ENCODE data around the gene PLCG2.

Gene PLCG2

GRCh38 chr16:81817789-81818567 is 38.9 kb downstream of the PLCG2 start:
- no peak for DNase-seq

- DNase-seq = no peak
These were observed 39.4 kb downstream of the PLCG2 start for GRCh38 chr16:81818568-81818896.

GRCh38 chr16:81818905-81819304 is 39.8 kb downstream of the PLCG2 start:
- DNase-seq = no peak

GRCh38 chr16:81821436-81822128 is 42.5 kb downstream of the PLCG2 start:
- no peak for DNase-seq

- DNase-seq = no peak
These were observed 44.0 kb downstream of the PLCG2 start for GRCh38 chr16:81823111-81823510.

GRCh38 chr16:81823734-81824133 is 44.6 kb downstream of the PLCG2 start:
- no peak for DNase-seq

- DNase-seq = no peak
These were observed 47.4 kb downstream of the PLCG2 start for GRCh38 chr16:81826523-81826922.

GRCh38 chr16:81830845-81831540 is 51.9 kb downstream of the PLCG2 start:
- no peak for DNase-seq

GRCh38 chr16:81831722-81832126 is 52.6 kb downstream of the PLCG2 start:
- DNase-seq = peak; percentile 20

GRCh38 chr16:81832801-81833547 is 53.9 kb downstream of the PLCG2 start:
- DNase-seq = no peak

- no peak for DNase-seq
These were observed 54.7 kb downstream of the PLCG2 start for GRCh38 chr16:81833751-81834150.

- DNase-seq = no peak
These were observed 55.8 kb downstream of the PLCG2 start for GRCh38 chr16:81834868-81835267.

- no peak for DNase-seq
These were observed 57.4 kb downstream of the PLCG2 start for GRCh38 chr16:81836279-81837054.

GRCh38 chr16:81837312-81837751 is 58.2 kb downstream of the PLCG2 start:
- no peak for DNase-seq

GRCh38 chr16:81838794-81839193 is 59.7 kb downstream of the PLCG2 start:
- DNase-seq = no peak

GRCh38 chr16:81841722-81842121 is 62.6 kb downstream of the PLCG2 start:
- DNase-seq = no peak

GRCh38 chr16:81842564-81843242 is 63.6 kb downstream of the PLCG2 start:
- no peak for DNase-seq

GRCh38 chr16:81843243-81843582 is 64.1 kb downstream of the PLCG2 start:
- no peak for DNase-seq

- DNase-seq = no peak
These were observed 64.6 kb downstream of the PLCG2 start for GRCh38 chr16:81843683-81844082.

- DNase-seq = no peak
These were observed 67.0 kb downstream of the PLCG2 start for GRCh38 chr16:81846105-81846504.

GRCh38 chr16:81848306-81848853 is 69.3 kb downstream of the PLCG2 start:
- no peak for DNase-seq
